KMS-11 (cell line): ENCODE measurements around the gene CAPN1.

ENCODE experiments used
- H2AFZ ChIP-seq: fragments of 200-600 bp; sonication (generic); 2 replicates; pipeline ENCODE4 v1.6.1; 2016; ENCODE audit warnings: antibody characterized with exemption, mixed run types, low read depth
- H3K27ac ChIP-seq: fragments of 200-600 bp; sonication (generic); 2 replicates; pipeline ENCODE4 v1.6.1; 2016; ENCODE audit warnings: mild to moderate bottlenecking, mixed run types
- H3K27me3 ChIP-seq: fragments of 200-600 bp; sonication (generic); 2 replicates; pipeline ENCODE4 v1.6.1; 2017; ENCODE audit warnings: mild to moderate bottlenecking, low read depth, mixed run types, moderate library complexity; ENCODE audit not compliant: insufficient read depth
- H3K36me3 ChIP-seq: fragments of 200-600 bp; sonication (generic); 2 replicates; pipeline ENCODE4 v1.6.1; 2017; ENCODE audit warnings: mild to moderate bottlenecking, mixed run types; ENCODE audit not compliant: insufficient read depth
- H3K4me1 ChIP-seq: fragments of 200-600 bp; sonication (generic); 2 replicates; pipeline ENCODE4 v1.6.1; 2016; ENCODE audit warnings: mild to moderate bottlenecking, low read depth, mixed run types; ENCODE audit not compliant: poor library complexity, severe bottlenecking
- H3K4me2 ChIP-seq: fragments of 200-600 bp; sonication (generic); 2 replicates; pipeline ENCODE4 v1.7.0; 2016; ENCODE audit warnings: mild to moderate bottlenecking, mixed run types
- H3K4me3 ChIP-seq: fragments of 200-600 bp; sonication (generic); IDR thresholded peaks from 2 replicates; pipeline ENCODE4 v1.6.1; 2017; ENCODE audit warnings: low read depth, low read length, mixed read lengths; ENCODE audit not compliant: insufficient read depth
- H3K79me2 ChIP-seq: fragments of 200-600 bp; sonication (generic); 2 replicates; pipeline ENCODE4 v1.6.1; 2016; ENCODE audit warnings: low read depth, mixed run types; ENCODE audit not compliant: insufficient read depth
- H3K9ac ChIP-seq: fragments of 200-600 bp; sonication (generic); 2 replicates; pipeline ENCODE4 v1.6.1; 2016; ENCODE audit warnings: mild to moderate bottlenecking, mixed run types
- H4K20me1 ChIP-seq: fragments of 200-600 bp; sonication (generic); 2 replicates; pipeline ENCODE4 v1.6.1; 2016; ENCODE audit warnings: mild to moderate bottlenecking, mixed run types; ENCODE audit not compliant: insufficient read depth
- CTCF ChIP-seq: fragments of 200-600 bp; sonication (generic); conservative IDR thresholded peaks from 2 replicates; pipeline ENCODE4 v1.6.1; 2017; ENCODE audit warnings: low read depth, mild to moderate bottlenecking, antibody characterized with exemption, low read length, moderate library complexity, mixed read lengths

Gene CAPN1

GRCh38 chr11:65207918-65208784 is 26.4 kb downstream of the CAPN1 start:
- Histone ChIP-seq H2AFZ (no peak overlapping the region), H3K9ac (no peak overlapping the region), H4K20me1 (no peaks in the 10 kb centered on the region), H3K79me2 (no peaks in the 10 kb centered on the region), H3K27me3 (no peaks in the 10 kb centered on the region), H3K36me3 (no peaks in the 10 kb centered on the region), H3K4me2 (no peak overlapping the region), H3K27ac (no peak overlapping the region), H3K4me3 (no peak overlapping the region), H3K4me1 (no peaks in the 10 kb centered on the region)
- no peak for TF ChIP-seq CTCF

- H3K36me3 ChIP-seq: no peaks in the 10 kb centered on the region
- no peak overlapping the region for H3K27ac ChIP-seq
- no peak overlapping the region for H3K4me2 ChIP-seq
- H4K20me1 ChIP-seq: no peaks in the 10 kb centered on the region
- no peaks in the 10 kb centered on the region for H3K27me3 ChIP-seq
- no peak overlapping the region for H3K4me3 ChIP-seq
- no peak overlapping the region for H2AFZ ChIP-seq
- no peak overlapping the region for H3K9ac ChIP-seq
- H3K79me2 ChIP-seq: no peaks in the 10 kb centered on the region
- H3K4me1 ChIP-seq: no peaks in the 10 kb centered on the region
- no peak for TF ChIP-seq CTCF
Measured at GRCh38 chr11:65208785-65209710, 27.3 kb downstream of the CAPN1 start.

- no peaks in the 10 kb centered on the region for H3K4me1 ChIP-seq
- H3K27me3 ChIP-seq: no peaks in the 10 kb centered on the region
- no peak overlapping the region for H3K4me2 ChIP-seq
- H3K79me2 ChIP-seq: no peaks in the 10 kb centered on the region
- no peaks in the 10 kb centered on the region for H4K20me1 ChIP-seq
- no peak for TF ChIP-seq CTCF
- no peak overlapping the region for H2AFZ ChIP-seq
- H3K9ac ChIP-seq: no peak overlapping the region
- no peak overlapping the region for H3K27ac ChIP-seq
- H3K4me3 ChIP-seq: no peak overlapping the region
- H3K36me3 ChIP-seq: no peaks in the 10 kb centered on the region
Measured at GRCh38 chr11:65209711-65210360, 28.1 kb downstream of the CAPN1 start.

- Histone ChIP-seq H3K4me3 (no peak overlapping the region), H3K79me2 (no peaks in the 10 kb centered on the region), H3K27me3 (no peaks in the 10 kb centered on the region), H2AFZ (no peak overlapping the region), H3K36me3 (no peaks in the 10 kb centered on the region), H3K4me2 (no peak overlapping the region), H3K27ac (no peak overlapping the region), H3K9ac (no peak overlapping the region), H4K20me1 (no peaks in the 10 kb centered on the region), H3K4me1 (no peaks in the 10 kb centered on the region)
- TF ChIP-seq CTCF: no peak
Measured at GRCh38 chr11:65210361-65210731, 28.6 kb downstream of the CAPN1 start.
